Endothelial cell of umbilical vein (primary cell): Measurements from ENCODE around the gene COA4. TPM values are rescaled to one million over a fixed set of nuclear protein-coding genes. Genes with fewer than 3 reads are reported as not detected.

Source experiments
- BruUV-seq: library from RNA; stranded (reverse); fragments of 400-500 nt; replicated peaks from 2 replicates; lab custom pipeline; 2021; lab: Mats Ljungman, UMichigan
- CTCF ChIA-PET: fragments of 300-600, 350-600 bp; sonication (Branson Sonifier 250); formaldehyde crosslinking; loops from one replicate; lab custom pipeline; 2021; ENCODE audit warnings: antibody characterized with exemption, inconsistent platforms; lab: Charles Lee
- POLR2A ChIA-PET: fragments of 300-600, 350-600 bp; sonication (Branson Sonifier 250); formaldehyde crosslinking; loops from one replicate; lab custom pipeline; 2021; ENCODE audit warnings: antibody characterized with exemption, inconsistent platforms; lab: Charles Lee
- DNase-seq: peaks from one replicate; pipeline ENCODE4 v3.0.0-alpha.2; 2011; ENCODE audit warnings: low read depth, low spot score
- FAIRE-seq: peaks from 2 replicates; lab custom pipeline; 2011; peaks lifted over from hg19 to GRCh38; lab: Jason Lieb, UNC
- H2AFZ ChIP-seq: 2 replicates; pipeline ENCODE4 v1.6.0; 2012; ENCODE audit warnings: low read depth, low read length, control low read depth, inconsistent platforms
- H3K27ac ChIP-seq: 2 replicates; pipeline ENCODE4 v1.5.1; 2011; ENCODE audit warnings: low read depth, mild to moderate bottlenecking, control low read depth, low read length, moderate library complexity; ENCODE audit not compliant: insufficient read depth
- H3K27me3 ChIP-seq, 2 experiments: 2 replicates each; pipeline versions ENCODE4 v1.6.0 to v1.6.1; 2011; ENCODE audit warnings: low read length in 2 of 2, mixed read lengths in 1 of 2; ENCODE audit not compliant: control insufficient read depth in 2 of 2, insufficient read depth in 2 of 2
- H3K36me3 ChIP-seq, 2 experiments: 2 replicates in 1 of 2; 3 replicates in 1 of 2; pipeline ENCODE4 v1.5.1; 2011; ENCODE audit warnings: low read length in 2 of 2, mild to moderate bottlenecking in 1 of 2, moderate library complexity in 1 of 2; ENCODE audit not compliant: control insufficient read depth in 2 of 2, insufficient read depth in 2 of 2; ENCODE audit errors: extremely low read depth in 1 of 2
- H3K4me1 ChIP-seq: 3 replicates; pipeline ENCODE4 v1.5.1; 2011; ENCODE audit warnings: mild to moderate bottlenecking, low read length; ENCODE audit not compliant: control insufficient read depth, insufficient read depth; ENCODE audit errors: extremely low read depth
- H3K4me2 ChIP-seq: 2 replicates; pipeline ENCODE4 v1.6.1; 2011; ENCODE audit warnings: low read length, control low read depth, mixed read lengths; ENCODE audit not compliant: insufficient read depth
- H3K4me3 ChIP-seq, 3 experiments: fragments of 200-600 bp in 1 of 3; sonication (generic), shearing (Covaris generic) in 1 of 3; replicated peaks in 1 of 3; 2 replicates each; pipeline ENCODE4 v1.5.1; 2011 to 2016; ENCODE audit warnings: control low read depth in 3 of 3, low read length in 3 of 3, mild to moderate bottlenecking in 2 of 3, inconsistent platforms in 1 of 3, low read depth in 1 of 3, moderate library complexity in 1 of 3; ENCODE audit not compliant: insufficient read depth in 1 of 3
- H3K79me2 ChIP-seq: 2 replicates; pipeline ENCODE4 v1.6.0; 2012; ENCODE audit warnings: low read length, inconsistent platforms; ENCODE audit not compliant: control insufficient read depth, insufficient read depth
- H3K9ac ChIP-seq: replicated peaks from 2 replicates; pipeline ENCODE3; 2011; ENCODE audit warnings: low read length, control low read depth; ENCODE audit not compliant: insufficient read depth; ENCODE audit errors: extremely low read depth
- H3K9me1 ChIP-seq: replicated peaks from 3 replicates; pipeline ENCODE4 v1.6.0; 2011; ENCODE audit warnings: mild to moderate bottlenecking, low read length; ENCODE audit not compliant: control insufficient read depth, insufficient read depth; ENCODE audit errors: extremely low read depth
- H3K9me3 ChIP-seq: replicated peaks from 2 replicates; pipeline ENCODE4 v1.5.1; 2012; ENCODE audit warnings: low read length, inconsistent platforms; ENCODE audit not compliant: control insufficient read depth, insufficient read depth
- H4K20me1 ChIP-seq: replicated peaks from 2 replicates; pipeline ENCODE3; 2011; ENCODE audit warnings: mild to moderate bottlenecking, low read length; ENCODE audit not compliant: control insufficient read depth, insufficient read depth; ENCODE audit errors: extremely low read depth
- EZH2 ChIP-seq: IDR thresholded peaks from 2 replicates; pipeline ENCODE4 v1.6.1; 2012; ENCODE audit warnings: borderline replicate concordance, low read depth, mild to moderate bottlenecking, moderate library complexity, low read length, inconsistent platforms; ENCODE audit not compliant: severe bottlenecking
- FOS ChIP-seq: IDR thresholded peaks from 2 replicates; pipeline ENCODE4 v1.6.1; 2011; ENCODE audit warnings: mild to moderate bottlenecking, low read length, moderate library complexity, borderline replicate concordance; ENCODE audit not compliant: insufficient read depth
- GATA2 ChIP-seq: IDR thresholded peaks from 2 replicates; pipeline ENCODE4 v1.7.0; 2011; ENCODE audit warnings: low read depth, mild to moderate bottlenecking, moderate library complexity, mixed read lengths, low read length; ENCODE audit not compliant: insufficient read length, insufficient read depth
- JUN ChIP-seq: IDR thresholded peaks from 2 replicates; pipeline ENCODE4 v1.6.1; 2011; ENCODE audit warnings: borderline replicate concordance, low read depth; ENCODE audit not compliant: insufficient read length, insufficient read depth
- MYC ChIP-seq: IDR thresholded peaks from one replicate; pipeline ENCODE4 v1.6.1; 2011; ENCODE audit warnings: mild to moderate bottlenecking, low read depth, low read length
- POLR2A ChIP-seq: IDR thresholded peaks from 2 replicates; pipeline ENCODE4 v1.6.1; 2012; ENCODE audit warnings: low read depth, mild to moderate bottlenecking, control low read depth, low read length
- POLR2AphosphoS5 ChIP-seq: IDR thresholded peaks from 2 replicates; pipeline ENCODE4 v1.6.1; 2012; ENCODE audit warnings: low read depth, mild to moderate bottlenecking, control low read depth, low read length, moderate library complexity; ENCODE audit not compliant: insufficient read depth
- dilution Hi-C: fragments of 300-500 bp; cut with MboI; formaldehyde crosslinking; loops from one replicate; pipeline ENCODE4 v1.15.0; 2019; ENCODE audit warnings: low sequenced_read_pairs; ENCODE audit not compliant: extremely low pct_ligation_motif_present
- intact Hi-C: fragments of 100-400 bp; cut with micrococcal nuclease; formaldehyde crosslinking; loops from one replicate; pipeline ENCODE4 v1.10.0; 2022
- polyA plus RNA-seq, 4 experiments: library from polyadenylated mRNA; depleted of rRNA in 3 of 4; stranded (reverse) in 3 of 4; unstranded in 1 of 4; fragments of >200 nt; gene quantifications; 2 replicates each; pipeline versions ENCODE4 v1.2.1 to v1.2.3, GENCODE V29; 2011 to 2012; ENCODE audit warnings: missing spikeins in 1 of 4
- total RNA-seq: library from RNA; stranded (reverse); gene quantifications from 2 replicates; pipeline ENCODE4 v1.2.3, GENCODE V29; 2021
- TF ChIP-seq, protein P1 (sequence below): IDR thresholded peaks from 2 replicates; pipeline ENCODE4 v1.6.1; 2011; ENCODE audit not compliant: insufficient read depth, insufficient read length
- TF ChIP-seq, protein P2 (sequence below), 2 donors: IDR thresholded peaks; 1 replicate in 1 of 2; 2 replicates in 1 of 2; pipeline ENCODE4 v1.5.1; 2011; ENCODE audit warnings: low read length in 2 of 2, mild to moderate bottlenecking in 2 of 2, moderate library complexity in 2 of 2, control low read depth in 1 of 2, inconsistent platforms in 1 of 2, low read depth in 1 of 2; ENCODE audit not compliant: insufficient read depth in 1 of 2; ENCODE audit errors: extremely low read depth in 1 of 2

Gene COA4
- total and polyA plus RNA-seq, 2 donors (not counting 3 experiments of a cell fraction or from before 2014, with no cell fraction given), result 58.1 to 120 TPM

DNA sequence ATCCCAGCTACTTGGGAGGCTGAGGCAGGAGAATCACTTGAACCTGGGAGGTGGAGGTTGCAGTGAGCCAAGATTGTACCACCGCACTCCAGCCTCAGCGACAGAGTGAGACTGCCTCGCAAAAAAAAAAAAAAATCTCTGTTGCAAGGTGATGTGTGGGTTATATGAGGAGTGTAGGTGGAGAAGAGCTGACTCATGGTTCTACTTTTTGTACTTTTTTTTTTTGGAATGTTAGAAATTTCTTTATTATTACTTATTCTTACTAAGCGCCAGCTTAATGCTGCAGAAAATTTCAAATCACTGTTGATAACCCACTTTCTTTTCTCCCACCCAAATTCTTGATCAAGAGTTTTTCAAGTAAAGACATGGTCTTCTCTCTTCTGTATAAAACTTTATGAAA lies 44.5 kb upstream of the COA4 start:
- peaks cover 0 to 7% of the 10 kb centered on the region in 2 experiments for H3K36me3 ChIP-seq
- no peaks in the 10 kb centered on the region for H3K27me3 ChIP-seq
- H3K27ac ChIP-seq, result no peak overlapping the region
- H2AFZ ChIP-seq, result no peak overlapping the region
- H3K4me3 ChIP-seq, result no peak overlapping the region
- no peaks in the 10 kb centered on the region for H3K79me2 ChIP-seq
- H3K4me2 ChIP-seq, result no peak overlapping the region
- POLR2A ChIA-PET, result no interaction called here
- H3K9me1 ChIP-seq, result no peaks in the 10 kb centered on the region
- DNase-seq, result no peak
- H3K4me1 ChIP-seq, result no peaks in the 10 kb centered on the region
- dilution Hi-C loops (no loop called here), intact Hi-C loops (no loop called here)
- TF ChIP-seq JUN, result no peak
- TF ChIP-seq EZH2, result no peak
- TF ChIP-seq, protein P1, sequence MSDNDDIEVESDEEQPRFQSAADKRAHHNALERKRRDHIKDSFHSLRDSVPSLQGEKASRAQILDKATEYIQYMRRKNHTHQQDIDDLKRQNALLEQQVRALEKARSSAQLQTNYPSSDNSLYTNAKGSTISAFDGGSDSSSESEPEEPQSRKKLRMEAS, result no peak
- TF ChIP-seq MYC, result no peak
- TF ChIP-seq, protein P2, sequence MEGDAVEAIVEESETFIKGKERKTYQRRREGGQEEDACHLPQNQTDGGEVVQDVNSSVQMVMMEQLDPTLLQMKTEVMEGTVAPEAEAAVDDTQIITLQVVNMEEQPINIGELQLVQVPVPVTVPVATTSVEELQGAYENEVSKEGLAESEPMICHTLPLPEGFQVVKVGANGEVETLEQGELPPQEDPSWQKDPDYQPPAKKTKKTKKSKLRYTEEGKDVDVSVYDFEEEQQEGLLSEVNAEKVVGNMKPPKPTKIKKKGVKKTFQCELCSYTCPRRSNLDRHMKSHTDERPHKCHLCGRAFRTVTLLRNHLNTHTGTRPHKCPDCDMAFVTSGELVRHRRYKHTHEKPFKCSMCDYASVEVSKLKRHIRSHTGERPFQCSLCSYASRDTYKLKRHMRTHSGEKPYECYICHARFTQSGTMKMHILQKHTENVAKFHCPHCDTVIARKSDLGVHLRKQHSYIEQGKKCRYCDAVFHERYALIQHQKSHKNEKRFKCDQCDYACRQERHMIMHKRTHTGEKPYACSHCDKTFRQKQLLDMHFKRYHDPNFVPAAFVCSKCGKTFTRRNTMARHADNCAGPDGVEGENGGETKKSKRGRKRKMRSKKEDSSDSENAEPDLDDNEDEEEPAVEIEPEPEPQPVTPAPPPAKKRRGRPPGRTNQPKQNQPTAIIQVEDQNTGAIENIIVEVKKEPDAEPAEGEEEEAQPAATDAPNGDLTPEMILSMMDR (IDR thresholded peaks at IDR 0.05; ENCODE audit: extremely low read depth in 1 of 2, insufficient read depth in 1 of 2, low read depth in 1 of 2, low read length in 2 of 2), result no peak
- TF ChIP-seq POLR2A, result no peak
- no peak for TF ChIP-seq FOS
- no peak for TF ChIP-seq GATA2
- TF ChIP-seq POLR2AphosphoS5, result no peak
- H3K9me3 ChIP-seq, result no peaks in the 10 kb centered on the region
- CTCF ChIA-PET, result interaction anchor here (1.3 to 1.4 kb wide), 2 partner anchors 10 to 14 kb away, joined by 4 to 5 read pairs; no protein-coding TSS in a partner anchor
- no TSS peak for BruUV-seq
- no peaks in the 10 kb centered on the region for H4K20me1 ChIP-seq
- H3K9ac ChIP-seq, result no peak overlapping the region
- FAIRE-seq, result no peak
